Type B pancreatic cell (in vitro differentiated cells): ENCODE measurements around the gene NCLN. TPM values are rescaled to one million over a fixed set of nuclear protein-coding genes. Genes with fewer than 3 reads are reported as not detected.

Experiments used
- DNase-seq: peaks from one replicate; pipeline ENCODE4 v3.0.0; 2021; ENCODE audit warnings: mixed read lengths; ENCODE audit not compliant: unreplicated experiment; ENCODE audit errors: extremely low spot score
- H3K27ac Mint-ChIP-seq: 2 replicates; pipeline ENCODE4 v1.8.0; 2021; ENCODE audit warnings: mild to moderate bottlenecking, mixed read lengths
- H3K27me3 Mint-ChIP-seq: 2 replicates; pipeline ENCODE4 v1.8.0; 2021; ENCODE audit warnings: mixed read lengths
- H3K36me3 Mint-ChIP-seq: 2 replicates; pipeline ENCODE4 v1.8.0; 2021; ENCODE audit warnings: mixed read lengths
- H3K4me1 Mint-ChIP-seq: one replicate; pipeline ENCODE4 v1.8.0; 2021; ENCODE audit warnings: mixed read lengths; ENCODE audit not compliant: unreplicated experiment
- H3K4me3 Mint-ChIP-seq: 2 replicates; pipeline ENCODE4 v1.8.0; 2021; ENCODE audit warnings: mild to moderate bottlenecking, mixed read lengths
- H3K9me3 Mint-ChIP-seq: 2 replicates; pipeline ENCODE4 v1.8.0; 2021; ENCODE audit warnings: mixed read lengths
- total RNA-seq: library from RNA; stranded (reverse); gene quantifications from 2 replicates; pipeline ENCODE4 v1.2.1, GENCODE V29; 2021; ENCODE audit warnings: low replicate concordance
- TF ChIP-seq, protein P1 (sequence below): fragments of 200-600 bp; sonication (generic); conservative IDR thresholded peaks from 2 replicates; pipeline ENCODE4 v1.5.0; 2021; ENCODE audit warnings: antibody characterized with exemption, mild to moderate bottlenecking

NCLN gene
- total RNA-seq, 1 donor from 2014 or later, result 65.8 TPM

DNA sequence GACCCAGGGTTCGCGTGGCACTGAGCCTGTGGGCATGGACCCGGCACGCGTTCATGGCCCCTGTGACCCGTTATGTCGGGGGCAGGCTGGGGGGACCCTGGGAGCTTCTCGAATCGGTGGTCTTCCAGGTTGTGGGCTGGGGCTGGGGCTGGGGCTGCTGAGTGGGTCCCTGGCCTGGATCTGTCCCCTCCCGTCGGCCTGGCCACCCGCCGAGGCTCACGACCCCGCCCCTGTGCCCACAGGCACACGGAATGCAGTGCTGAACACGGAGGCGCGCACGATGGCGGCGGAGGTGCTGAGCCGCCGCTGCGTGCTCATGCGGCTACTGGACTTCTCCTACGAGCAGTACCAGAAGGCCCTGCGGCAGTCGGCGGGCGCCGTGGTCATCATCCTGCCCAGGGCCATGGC, 6.5 kb downstream of the NCLN start:
- Mint-ChIP-seq H3K36me3 (peaks cover 5% of the 10 kb centered on the region), H3K27ac (no peak overlapping the region), H3K9me3 (no peaks in the 10 kb centered on the region), H3K4me3 (no peak overlapping the region), H3K27me3 (no peaks in the 10 kb centered on the region), H3K4me1 (peaks cover under 1% of the 10 kb centered on the region)
- TF ChIP-seq, protein P1, sequence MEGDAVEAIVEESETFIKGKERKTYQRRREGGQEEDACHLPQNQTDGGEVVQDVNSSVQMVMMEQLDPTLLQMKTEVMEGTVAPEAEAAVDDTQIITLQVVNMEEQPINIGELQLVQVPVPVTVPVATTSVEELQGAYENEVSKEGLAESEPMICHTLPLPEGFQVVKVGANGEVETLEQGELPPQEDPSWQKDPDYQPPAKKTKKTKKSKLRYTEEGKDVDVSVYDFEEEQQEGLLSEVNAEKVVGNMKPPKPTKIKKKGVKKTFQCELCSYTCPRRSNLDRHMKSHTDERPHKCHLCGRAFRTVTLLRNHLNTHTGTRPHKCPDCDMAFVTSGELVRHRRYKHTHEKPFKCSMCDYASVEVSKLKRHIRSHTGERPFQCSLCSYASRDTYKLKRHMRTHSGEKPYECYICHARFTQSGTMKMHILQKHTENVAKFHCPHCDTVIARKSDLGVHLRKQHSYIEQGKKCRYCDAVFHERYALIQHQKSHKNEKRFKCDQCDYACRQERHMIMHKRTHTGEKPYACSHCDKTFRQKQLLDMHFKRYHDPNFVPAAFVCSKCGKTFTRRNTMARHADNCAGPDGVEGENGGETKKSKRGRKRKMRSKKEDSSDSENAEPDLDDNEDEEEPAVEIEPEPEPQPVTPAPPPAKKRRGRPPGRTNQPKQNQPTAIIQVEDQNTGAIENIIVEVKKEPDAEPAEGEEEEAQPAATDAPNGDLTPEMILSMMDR, result no peak
- no peak for DNase-seq

DNA sequence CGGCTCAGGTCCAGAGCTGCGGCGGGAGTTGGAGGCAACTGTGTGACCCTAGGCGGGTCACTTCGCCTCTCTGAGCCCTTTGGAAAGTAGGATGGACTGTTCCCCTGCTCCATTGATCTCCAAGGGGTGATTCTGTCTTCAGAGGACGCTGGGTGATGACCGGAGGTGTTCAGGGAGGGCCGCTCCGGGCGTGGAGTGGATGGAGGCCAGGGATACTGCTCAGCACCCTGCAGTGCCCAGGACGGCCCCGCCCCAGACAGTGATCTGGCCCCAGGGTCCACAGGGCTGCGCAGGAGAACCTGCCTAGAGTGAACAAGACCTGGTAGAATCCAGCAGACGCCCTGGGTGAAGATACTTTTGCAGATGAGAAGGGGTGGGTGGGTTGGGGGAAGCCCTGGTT, 7.0 kb downstream of the NCLN start:
- Mint-ChIP-seq H3K36me3 (peaks cover 5% of the 10 kb centered on the region), H3K27me3 (no peaks in the 10 kb centered on the region), H3K4me3 (no peak overlapping the region), H3K9me3 (no peaks in the 10 kb centered on the region), H3K27ac (no peak overlapping the region), H3K4me1 (no peaks in the 10 kb centered on the region)
- TF ChIP-seq, protein P1, result no peak
- DNase-seq, result no peak

DNA sequence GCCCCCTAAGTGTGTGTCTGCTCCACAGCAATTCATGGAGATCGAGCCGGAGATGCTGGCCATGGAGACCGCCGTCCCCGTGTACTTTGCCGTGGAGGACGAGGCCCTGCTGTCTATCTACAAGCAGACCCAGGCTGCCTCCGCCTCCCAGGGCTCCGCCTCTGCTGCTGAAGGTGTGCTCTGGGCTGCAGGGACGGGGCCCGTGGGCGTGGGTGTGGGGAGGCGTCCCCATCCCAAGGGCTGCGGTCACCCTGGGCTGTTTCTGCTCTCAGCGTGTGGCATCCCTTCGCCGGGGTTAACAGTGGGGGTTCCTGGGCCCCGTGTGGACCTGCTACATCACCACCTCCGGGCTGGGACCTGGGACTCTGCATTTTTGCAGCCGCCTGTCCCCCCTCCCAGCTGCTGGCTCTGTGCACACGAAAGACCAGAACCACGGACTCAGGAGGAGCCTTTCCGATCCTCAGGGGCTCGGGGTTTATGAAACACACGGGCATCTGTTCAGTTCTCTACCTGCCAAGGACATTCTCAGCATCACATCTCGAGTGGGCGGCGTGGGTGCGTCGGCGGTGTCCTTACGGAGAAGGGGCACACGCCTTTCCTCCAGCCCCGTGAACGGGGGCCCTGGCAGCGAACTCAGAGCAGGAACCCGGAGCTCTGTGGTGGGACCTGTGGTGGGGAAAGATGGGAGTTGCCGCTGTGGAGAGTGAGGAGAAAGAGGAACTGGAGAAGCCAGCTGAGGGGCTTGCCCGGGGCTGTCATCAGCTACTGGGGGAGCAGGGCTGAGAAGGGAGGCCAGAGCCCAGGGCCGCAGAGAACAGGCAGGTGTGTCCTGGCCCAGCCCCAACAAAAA, 7.8 kb downstream of the NCLN start:
- no peaks in the 10 kb centered on the region for H3K4me1 Mint-ChIP-seq
- H3K27me3 Mint-ChIP-seq, result no peaks in the 10 kb centered on the region
- H3K9me3 Mint-ChIP-seq, result no peaks in the 10 kb centered on the region
- H3K4me3 Mint-ChIP-seq, result no peak overlapping the region
- no peak overlapping the region for H3K27ac Mint-ChIP-seq
- H3K36me3 Mint-ChIP-seq, result peaks cover 5% of the 10 kb centered on the region
- DNase-seq, result no peak
- TF ChIP-seq, protein P1, result no peak

DNA sequence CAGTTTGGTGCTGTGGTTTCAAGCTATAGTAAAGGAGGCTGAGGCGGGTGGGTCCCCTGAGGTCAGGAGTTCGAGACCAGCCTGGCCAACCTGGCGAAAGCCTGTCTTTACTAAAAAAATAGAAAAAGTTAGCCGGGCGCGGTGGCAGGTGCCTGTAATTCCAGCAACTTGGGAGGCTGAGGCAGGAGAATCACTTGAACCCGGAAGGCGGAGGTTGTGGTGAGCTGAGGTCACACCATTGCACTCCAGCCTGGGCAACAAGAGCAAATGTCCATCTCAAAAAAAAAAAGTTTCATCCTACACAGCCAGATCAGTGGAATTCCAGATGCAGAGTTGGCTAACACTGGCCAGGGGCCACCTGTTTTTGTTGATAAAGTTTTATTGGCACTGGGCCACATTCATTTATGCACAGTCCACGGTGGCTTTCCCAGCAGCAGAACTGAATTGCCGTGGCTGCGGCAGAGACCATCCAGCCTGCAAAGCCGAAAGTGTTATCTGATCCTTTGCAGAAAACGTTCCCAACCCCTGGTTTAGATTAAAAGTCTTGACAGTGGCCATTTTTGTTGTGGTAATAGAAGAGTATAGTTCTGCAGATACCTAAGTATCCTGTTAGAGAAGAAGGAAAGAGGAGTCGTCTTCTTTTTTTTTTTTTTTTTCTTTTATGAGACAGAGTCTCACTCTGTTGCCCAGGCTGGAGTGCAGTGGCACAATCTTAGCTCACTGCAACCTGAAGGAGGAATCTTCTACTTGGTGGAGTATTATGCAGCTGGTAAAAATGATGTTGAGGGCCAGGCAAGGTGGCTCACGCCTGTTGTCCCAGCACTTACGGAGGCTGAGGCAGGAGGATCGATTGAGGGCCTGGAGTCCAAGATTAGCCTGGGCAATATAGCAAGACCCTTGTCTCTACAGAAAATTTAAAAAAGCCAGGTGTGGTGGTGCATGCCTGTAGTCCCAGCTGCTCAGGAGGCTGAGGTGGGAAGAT, 8.7 kb downstream of the NCLN start:
- Mint-ChIP-seq H3K9me3 (no peaks in the 10 kb centered on the region), H3K27me3 (no peaks in the 10 kb centered on the region), H3K36me3 (peaks cover 5% of the 10 kb centered on the region), H3K4me1 (no peaks in the 10 kb centered on the region), H3K27ac (no peak overlapping the region), H3K4me3 (no peak overlapping the region)
- TF ChIP-seq, protein P1, result no peak
- no peak for DNase-seq

DNA sequence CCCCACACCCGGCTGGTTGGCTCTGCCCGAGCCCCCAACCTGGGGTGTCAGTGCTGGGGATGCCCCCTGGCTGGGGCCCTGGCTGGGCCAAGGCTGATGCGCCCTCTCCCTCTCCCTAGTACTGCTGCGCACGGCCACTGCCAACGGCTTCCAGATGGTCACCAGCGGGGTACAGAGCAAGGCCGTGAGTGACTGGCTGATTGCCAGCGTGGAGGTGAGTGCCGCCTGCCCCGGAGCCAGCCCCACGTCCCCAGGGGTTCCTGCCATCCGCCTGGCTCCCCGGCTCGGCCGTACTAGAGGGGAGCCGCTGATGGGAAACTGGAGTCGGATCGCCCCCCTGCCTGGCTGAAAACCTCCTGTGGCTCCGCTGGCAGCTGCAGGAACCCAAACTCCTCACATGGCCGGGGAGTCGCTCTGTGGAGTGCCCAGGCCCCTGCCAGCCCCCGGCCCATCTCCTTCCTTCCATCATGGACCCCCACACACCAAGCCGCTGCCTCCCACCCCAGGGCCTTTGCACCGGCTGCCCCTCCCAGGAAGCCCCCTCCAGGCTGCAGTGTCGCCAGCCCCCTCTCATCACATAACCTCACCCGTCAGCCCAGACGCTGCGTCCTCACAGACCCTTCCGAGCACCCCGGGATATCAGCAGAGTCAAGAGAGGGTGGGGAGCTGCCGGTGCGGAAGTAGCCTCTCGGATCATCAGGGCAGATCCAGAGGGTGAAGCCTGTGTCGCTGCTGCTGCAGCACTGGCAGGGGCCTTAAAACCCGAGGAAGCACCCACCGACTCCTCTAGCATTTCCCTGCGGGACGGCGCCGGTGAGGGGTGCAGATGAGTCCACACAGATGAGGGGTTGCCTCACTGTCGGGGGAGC, 10.6 kb downstream of the NCLN start:
- no peak for DNase-seq
- H3K36me3 Mint-ChIP-seq, result peaks cover 5% of the 10 kb centered on the region
- TF ChIP-seq, protein P1, result no peak
- H3K4me3 Mint-ChIP-seq, result no peak overlapping the region
- no peaks in the 10 kb centered on the region for H3K9me3 Mint-ChIP-seq
- no peaks in the 10 kb centered on the region for H3K27me3 Mint-ChIP-seq
- no peak overlapping the region for H3K27ac Mint-ChIP-seq
- H3K4me1 Mint-ChIP-seq, result no peaks in the 10 kb centered on the region
